ENCODE results near the gene ZC2HC1B. TPM values are rescaled to one million over a fixed set of nuclear protein-coding genes. Genes with fewer than 3 reads are reported as not detected.

The ZC2HC1B gene

DNA sequence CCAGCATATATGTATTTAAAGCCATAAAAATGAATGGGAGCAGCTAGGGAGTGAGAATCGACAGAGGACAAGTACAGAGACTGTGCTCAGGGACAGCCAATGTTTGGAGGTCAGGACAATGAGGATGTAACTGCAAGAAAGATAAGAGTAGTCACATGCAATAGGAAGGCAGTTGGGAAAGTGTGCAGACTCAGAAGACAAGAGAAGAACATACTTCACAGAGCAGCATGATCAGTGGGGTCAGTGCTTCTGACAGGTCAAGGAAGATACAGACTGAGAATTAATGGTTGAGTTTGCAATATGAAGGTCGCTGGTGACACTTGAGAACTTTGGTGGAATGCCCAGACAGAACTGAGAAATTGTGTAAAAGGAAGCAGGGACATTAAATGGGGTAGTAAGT is 118.7 kb downstream of the ZC2HC1B start:
- no peak overlapping the region for H3K9ac ChIP-seq (ENCODE audit: low read depth, low read length, poor library complexity)
- no peak for DNase-seq (ENCODE audit: low spot score)
- H3K4me3 ChIP-seq (ENCODE audit: low read length in 2 of 2): no peak overlapping the region
- no peak overlapping the region for H4K8ac ChIP-seq (ENCODE audit: low read depth, low read length)
- H3K9me3 ChIP-seq (replicated peaks in 1 of 2; ENCODE audit: control insufficient read depth in 2 of 2, insufficient read depth in 1 of 2, low read depth in 1 of 2, low read length in 2 of 2): peaks cover 0 to 46% of the 10 kb centered on the region in 2 donors
- H3K27me3 ChIP-seq (ENCODE audit: control insufficient read depth in 3 of 3, insufficient read depth in 3 of 3, low read depth in 1 of 3, low read length in 3 of 3): no peaks in the 10 kb centered on the region
- no peak overlapping the region for H2AK5ac ChIP-seq (ENCODE audit: low read depth, low read length)
- H2BK120ac ChIP-seq (ENCODE audit: low read depth, low read length): no peak overlapping the region
- no peaks in the 10 kb centered on the region for H3K79me1 ChIP-seq (ENCODE audit: low read depth, low read length)
- no peak overlapping the region for H2BK5ac ChIP-seq (ENCODE audit: low read length)
- no peak overlapping the region for H3K23ac ChIP-seq (ENCODE audit: low read depth, low read length, poor library complexity)
- no peak overlapping the region for H3K4ac ChIP-seq (ENCODE audit: low read length)
- H3K4me1 ChIP-seq (ENCODE audit: control insufficient read depth in 2 of 2, insufficient read depth in 1 of 2, low read depth in 1 of 2, low read length in 2 of 2): no peaks in the 10 kb centered on the region
- H3K36me3 ChIP-seq (replicated peaks in 1 of 2; ENCODE audit: control insufficient read depth in 2 of 2, insufficient read depth in 2 of 2, low read length in 2 of 2): peaks cover 0 to 49% of the 10 kb centered on the region in 2 donors
- H3K18ac ChIP-seq (ENCODE audit: low read length): no peak overlapping the region
- H3K27ac ChIP-seq (replicated peaks; ENCODE audit: low read length): no peak overlapping the region
- no peak overlapping the region for H3K4me2 ChIP-seq (ENCODE audit: insufficient read depth, low read length, poor library complexity, severe bottlenecking)
- H3K14ac ChIP-seq (ENCODE audit: low read length): no peak overlapping the region
- no peak overlapping the region for H2AFZ ChIP-seq (ENCODE audit: low read length)
- H2BK12ac ChIP-seq (ENCODE audit: low read length): no peak overlapping the region
- no CpG with 5 or more reads among the region's 2 CpGs for WGBS, 2 donors (ENCODE audit: extremely low coverage in 2 of 2, insufficient read length in 2 of 2, insufficient replicate concordance in 1 of 2)
- H2BK15ac ChIP-seq (ENCODE audit: low read length): no peak overlapping the region
- H4K91ac ChIP-seq (ENCODE audit: low read depth, low read length, poor library complexity): no peak overlapping the region

DNA sequence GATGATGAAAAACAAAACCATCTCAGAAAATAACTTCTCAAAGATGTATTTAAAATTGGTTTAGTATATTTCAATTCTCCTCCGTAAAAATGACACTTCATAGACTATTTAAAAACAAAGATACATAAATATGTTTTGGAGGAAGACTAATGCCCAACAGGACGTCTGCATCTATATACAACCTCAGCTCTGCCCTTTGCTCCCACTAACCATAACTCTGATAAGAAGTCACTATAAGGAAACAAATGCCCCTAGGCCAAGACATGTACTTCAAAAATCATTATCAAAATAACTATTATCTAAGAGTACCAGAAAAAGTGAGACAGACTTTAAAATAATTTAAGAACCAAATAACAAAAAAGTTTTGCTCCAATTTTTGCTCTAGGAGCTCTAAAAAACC is 120.4 kb downstream of the ZC2HC1B start:
- H3K27ac ChIP-seq (replicated peaks; ENCODE audit: low read length): no peak overlapping the region
- no peaks in the 10 kb centered on the region for H3K79me1 ChIP-seq (ENCODE audit: low read depth, low read length)
- H2BK15ac ChIP-seq (ENCODE audit: low read length): no peak overlapping the region
- no peak overlapping the region for H3K4me2 ChIP-seq (ENCODE audit: insufficient read depth, low read length, poor library complexity, severe bottlenecking)
- no peak overlapping the region for H3K4ac ChIP-seq (ENCODE audit: low read length)
- peaks cover 0 to 55% of the 10 kb centered on the region in 2 donors for H3K9me3 ChIP-seq (replicated peaks in 1 of 2; ENCODE audit: control insufficient read depth in 2 of 2, insufficient read depth in 1 of 2, low read depth in 1 of 2, low read length in 2 of 2)
- H2BK12ac ChIP-seq (ENCODE audit: low read length): no peak overlapping the region
- H2AFZ ChIP-seq (ENCODE audit: low read length): no peak overlapping the region
- H3K9ac ChIP-seq (ENCODE audit: low read depth, low read length, poor library complexity): no peak overlapping the region
- WGBS, 2 donors (ENCODE audit: extremely low coverage in 2 of 2, insufficient read length in 2 of 2, insufficient replicate concordance in 1 of 2): no CpG with 5 or more reads among the region's 2 CpGs
- H2BK120ac ChIP-seq (ENCODE audit: low read depth, low read length): no peak overlapping the region
- H3K36me3 ChIP-seq (replicated peaks in 1 of 2; ENCODE audit: control insufficient read depth in 2 of 2, insufficient read depth in 2 of 2, low read length in 2 of 2): peaks cover 0 to 49% of the 10 kb centered on the region in 2 donors
- H3K4me3 ChIP-seq (ENCODE audit: low read length in 2 of 2): no peak overlapping the region
- H3K14ac ChIP-seq (ENCODE audit: low read length): no peak overlapping the region
- H2BK5ac ChIP-seq (ENCODE audit: low read length): no peak overlapping the region
- no peak overlapping the region for H3K23ac ChIP-seq (ENCODE audit: low read depth, low read length, poor library complexity)
- no peak overlapping the region for H2AK5ac ChIP-seq (ENCODE audit: low read depth, low read length)
- no peak overlapping the region for H4K91ac ChIP-seq (ENCODE audit: low read depth, low read length, poor library complexity)
- DNase-seq (ENCODE audit: low spot score): no peak
- no peaks in the 10 kb centered on the region for H3K27me3 ChIP-seq (ENCODE audit: control insufficient read depth in 3 of 3, insufficient read depth in 3 of 3, low read depth in 1 of 3, low read length in 3 of 3)
- H4K8ac ChIP-seq (ENCODE audit: low read depth, low read length): no peak overlapping the region
- H3K18ac ChIP-seq (ENCODE audit: low read length): no peak overlapping the region
- no peaks in the 10 kb centered on the region for H3K4me1 ChIP-seq (ENCODE audit: control insufficient read depth in 2 of 2, insufficient read depth in 1 of 2, low read depth in 1 of 2, low read length in 2 of 2)

DNA sequence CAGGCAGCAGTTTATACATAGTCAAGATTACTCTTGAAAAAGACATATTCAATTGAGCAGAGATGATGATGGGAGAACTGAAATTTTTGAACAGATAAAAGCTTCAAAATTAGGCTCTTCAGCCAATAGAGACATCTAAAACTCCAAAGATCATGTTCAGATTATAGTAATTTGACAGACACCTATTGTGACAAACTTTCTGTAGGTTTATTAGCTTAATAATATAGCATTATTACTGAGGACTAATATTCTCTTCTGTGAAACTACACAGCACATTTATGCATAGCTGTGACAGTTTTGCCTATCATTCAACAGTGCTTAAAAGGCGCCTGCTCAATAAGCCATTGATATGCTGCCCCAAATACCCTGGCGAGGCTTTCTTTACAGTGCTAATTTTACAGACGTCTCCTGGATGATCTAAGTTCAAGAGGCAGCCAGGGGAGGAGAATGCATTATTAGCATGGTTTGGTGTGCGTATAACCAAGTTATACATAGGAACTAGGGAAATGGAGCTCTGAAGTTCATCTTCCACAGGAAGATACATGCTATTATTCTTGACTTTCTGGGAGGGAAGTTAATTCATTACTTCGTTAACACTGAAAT is 122.3 kb downstream of the ZC2HC1B start:
- no CpG with 5 or more reads among the region's 5 CpGs for WGBS, 2 donors (ENCODE audit: extremely low coverage in 2 of 2, insufficient read length in 2 of 2, insufficient replicate concordance in 1 of 2)

More for the DNA sequence above, 122.3 kb downstream of the ZC2HC1B start:
- no peak overlapping the region for H2AK5ac ChIP-seq (ENCODE audit: low read depth, low read length)
- no peak overlapping the region for H3K23ac ChIP-seq (ENCODE audit: low read depth, low read length, poor library complexity)
- H3K27me3 ChIP-seq (ENCODE audit: control insufficient read depth in 3 of 3, insufficient read depth in 3 of 3, low read depth in 1 of 3, low read length in 3 of 3): no peaks in the 10 kb centered on the region
- H3K27ac ChIP-seq (replicated peaks; ENCODE audit: low read length): no peak overlapping the region
- peaks cover 0 to 40% of the 10 kb centered on the region in 2 donors for H3K36me3 ChIP-seq (replicated peaks in 1 of 2; ENCODE audit: control insufficient read depth in 2 of 2, insufficient read depth in 2 of 2, low read length in 2 of 2)
- H2AFZ ChIP-seq (ENCODE audit: low read length): no peak overlapping the region
- no peak overlapping the region for H3K4me3 ChIP-seq (ENCODE audit: low read length in 2 of 2)
- DNase-seq (ENCODE audit: low spot score): no peak
- no peak overlapping the region for H2BK5ac ChIP-seq (ENCODE audit: low read length)
- no peak overlapping the region for H3K4ac ChIP-seq (ENCODE audit: low read length)
- no peak overlapping the region for H2BK120ac ChIP-seq (ENCODE audit: low read depth, low read length)
- H3K4me2 ChIP-seq (ENCODE audit: insufficient read depth, low read length, poor library complexity, severe bottlenecking): no peak overlapping the region
- no peak overlapping the region for H3K18ac ChIP-seq (ENCODE audit: low read length)
- no peaks in the 10 kb centered on the region for H3K79me1 ChIP-seq (ENCODE audit: low read depth, low read length)
- H3K14ac ChIP-seq (ENCODE audit: low read length): no peak overlapping the region
- H3K4me1 ChIP-seq (ENCODE audit: control insufficient read depth in 2 of 2, insufficient read depth in 1 of 2, low read depth in 1 of 2, low read length in 2 of 2): no peaks in the 10 kb centered on the region
- no peak overlapping the region for H2BK15ac ChIP-seq (ENCODE audit: low read length)
- H4K8ac ChIP-seq (ENCODE audit: low read depth, low read length): no peak overlapping the region
- H3K9ac ChIP-seq (ENCODE audit: low read depth, low read length, poor library complexity): no peak overlapping the region
- no peak overlapping the region for H4K91ac ChIP-seq (ENCODE audit: low read depth, low read length, poor library complexity)
- peaks cover 0 to 52% of the 10 kb centered on the region in 2 donors for H3K9me3 ChIP-seq (replicated peaks in 1 of 2; ENCODE audit: control insufficient read depth in 2 of 2, insufficient read depth in 1 of 2, low read depth in 1 of 2, low read length in 2 of 2)
- no peak overlapping the region for H2BK12ac ChIP-seq (ENCODE audit: low read length)

Small RNAs within 50 kb of the gene (small RNA-seq; reads per million reads assigned to genes)
- not detected for gene ZC2HC1B (ENCODE audit: insufficient read depth)
